SU-DHL-6 (cell line): ENCODE data around the gene HOXC4.

Experiments
- H2AFZ ChIP-seq: fragments of 200-600 bp; sonication (generic); 2 replicates; pipeline ENCODE4 v1.6.1; 2014; ENCODE audit warnings: low read depth, mild to moderate bottlenecking, moderate library complexity, mixed read lengths, antibody characterized with exemption, low read length; ENCODE audit not compliant: severe bottlenecking
- H3F3A ChIP-seq: fragments of 200-600 bp; shearing (Covaris generic); 2 replicates; pipeline ENCODE4 v1.6.0; 2016; ENCODE audit warnings: antibody characterized with exemption, mild to moderate bottlenecking; ENCODE audit not compliant: insufficient read depth
- H3K27ac ChIP-seq: fragments of 200-600 bp; sonication (generic); 2 replicates; pipeline ENCODE4 v1.5.1; 2016; ENCODE audit warnings: low read depth, mild to moderate bottlenecking, low read length, moderate library complexity, mixed read lengths
- H3K27me3 ChIP-seq: fragments of 200-600 bp; sonication (generic), shearing (Covaris generic); 2 replicates; pipeline ENCODE4 v1.6.0; 2014; ENCODE audit warnings: mild to moderate bottlenecking, low read length
- H3K36me3 ChIP-seq: fragments of 200-600 bp; sonication (generic); 2 replicates; pipeline ENCODE4 v1.6.1; 2014; ENCODE audit warnings: mild to moderate bottlenecking, low read length, mixed read lengths
- H3K4me2 ChIP-seq: fragments of 300-600, 200-600 bp; shearing (Covaris generic), sonication (generic); 2 replicates; pipeline ENCODE4 v1.6.0; 2014; ENCODE audit warnings: low read length, low read depth, mild to moderate bottlenecking; ENCODE audit not compliant: poor library complexity, severe bottlenecking
- H3K4me3 ChIP-seq: fragments of 200-600 bp; sonication (generic); 2 replicates; pipeline ENCODE4 v1.5.1; 2014; ENCODE audit warnings: antibody characterized with exemption, low read length, mild to moderate bottlenecking, mixed read lengths; ENCODE audit not compliant: insufficient read depth, poor library complexity, severe bottlenecking
- H3K79me2 ChIP-seq: fragments of 200-600 bp; sonication (generic); 2 replicates; pipeline ENCODE4 v1.6.1; 2014; ENCODE audit warnings: mild to moderate bottlenecking, low read length, moderate library complexity; ENCODE audit not compliant: insufficient read depth
- H3K9ac ChIP-seq: fragments of 200-600 bp; sonication (generic); 2 replicates; pipeline ENCODE4 v1.7.0; 2014; ENCODE audit warnings: mild to moderate bottlenecking, low read length
- H3K9me2 ChIP-seq: fragments of 200-600 bp; sonication (generic); replicated peaks from 2 replicates; pipeline ENCODE4 v1.6.1; 2014; ENCODE audit warnings: low read length; ENCODE audit not compliant: insufficient read depth
- H3K9me3 ChIP-seq: fragments of 200-600 bp; sonication (generic); 2 replicates; pipeline ENCODE4 v1.6.1; 2014; ENCODE audit warnings: low read length, mixed read lengths; ENCODE audit not compliant: insufficient read depth
- H4K20me1 ChIP-seq: fragments of 200-600 bp; sonication (generic); 2 replicates; pipeline ENCODE4 v1.6.1; 2014; ENCODE audit warnings: low read depth, mild to moderate bottlenecking, antibody characterized with exemption, low read length, moderate library complexity, mixed read lengths
- CTCF ChIP-seq: fragments of 200-600 bp; sonication (generic); IDR thresholded peaks from one replicate; pipeline ENCODE4 v1.5.1; 2017; ENCODE audit warnings: antibody characterized with exemption, mild to moderate bottlenecking, low read length, moderate library complexity; ENCODE audit not compliant: insufficient read depth, poor library complexity, severe bottlenecking
- EZH2phosphoT487 ChIP-seq: fragments of 200-600 bp; sonication (generic), shearing (Covaris generic); conservative IDR thresholded peaks from 2 replicates; pipeline ENCODE4 v1.6.1; 2018; ENCODE audit warnings: mild to moderate bottlenecking, antibody characterized with exemption, low read length, moderate library complexity, mixed read lengths

HOXC4 gene

GRCh38 chr12:54017027-54017788 lies 36.4 kb upstream of the HOXC4 start:
- no peaks in the 10 kb centered on the region for H3K9me3 ChIP-seq
- peak overlapping the region; percentile 69 for H3K9ac ChIP-seq
- peak overlapping the region; percentile 97 for H2AFZ ChIP-seq
- peaks cover 2% of the 10 kb centered on the region; the same call in 1 of the 2 replicates for H3F3A ChIP-seq
- H3K36me3 ChIP-seq = no peaks in the 10 kb centered on the region
- H3K27me3 ChIP-seq = 0 out of 2 replicates have a peak, but pooled peaks cover 6% of the 10 kb centered on the region
- no peaks in the 10 kb centered on the region for H4K20me1 ChIP-seq
- peak overlapping the region; percentile 62 for H3K4me3 ChIP-seq
- H3K27ac ChIP-seq = peak overlapping the region; percentile 37; the same call in 1 of the 2 replicates
- peak overlapping the region; percentile 82 for H3K4me2 ChIP-seq
- TF ChIP-seq CTCF (no peak), EZH2phosphoT487 (no peak)
- no peaks in the 10 kb centered on the region for H3K79me2 ChIP-seq
- H3K9me2 ChIP-seq = no peaks in the 10 kb centered on the region

- Histone ChIP-seq H3K4me2 (peak overlapping the region; percentile 82), H3K27ac (peak overlapping the region; percentile 46), H3K27me3 (0 out of 2 replicates have a peak, but pooled peaks cover 2% of the 10 kb centered on the region), H3K79me2 (no peaks in the 10 kb centered on the region), H3F3A (no peaks in the 10 kb centered on the region), H3K36me3 (no peaks in the 10 kb centered on the region), H2AFZ (peak overlapping the region; percentile 97), H3K4me3 (peak overlapping the region; percentile 62), H3K9me2 (no peaks in the 10 kb centered on the region), H3K9me3 (no peaks in the 10 kb centered on the region), H4K20me1 (no peaks in the 10 kb centered on the region), H3K9ac (peak overlapping the region; percentile 69)
- TF ChIP-seq CTCF (no peak), EZH2phosphoT487 (no peak)
These were observed 35.7 kb upstream of the HOXC4 start for GRCh38 chr12:54017878-54018467.

GRCh38 chr12:54018468-54018984 lies 35.1 kb upstream of the HOXC4 start:
- Histone ChIP-seq H3F3A (no peaks in the 10 kb centered on the region), H4K20me1 (no peaks in the 10 kb centered on the region), H3K9ac (peak overlapping the region; percentile 69)

More at GRCh38 chr12:54018468-54018984, 35.1 kb upstream of the HOXC4 start:
- Histone ChIP-seq H2AFZ (peak overlapping the region; percentile 97), H3K27ac (peak overlapping the region; percentile 46), H3K9me3 (no peaks in the 10 kb centered on the region), H3K36me3 (no peaks in the 10 kb centered on the region), H3K4me3 (peak overlapping the region; percentile 62), H3K79me2 (no peaks in the 10 kb centered on the region), H3K27me3 (no peaks in the 10 kb centered on the region), H3K9me2 (no peaks in the 10 kb centered on the region), H3K4me2 (peak overlapping the region; percentile 82)
- TF ChIP-seq CTCF (no peak), EZH2phosphoT487 (no peak)
